ENCODE measurements around the gene CDH2.

- no peak for TF ChIP-seq YY1 (IDR thresholded peaks at IDR 0.05; ENCODE audit: insufficient read depth, insufficient read length)
- no peak for TF ChIP-seq SUZ12 (IDR thresholded peaks at IDR 0.05; ENCODE audit: extremely low read depth, insufficient read depth, insufficient read length)
Measured at GRCh38 chr18:28078298-28078697, 98.6 kb downstream of the CDH2 start.

Measured in NT2/D1 (cell line).